ENCODE measurements around the gene HK2. TPM values are rescaled to one million over a fixed set of nuclear protein-coding genes. Genes with fewer than 3 reads are reported as not detected.

HK2 gene
- total RNA-seq, 2 experiments from 2014 or later, result 27.8 to 29.6 TPM

DNA sequence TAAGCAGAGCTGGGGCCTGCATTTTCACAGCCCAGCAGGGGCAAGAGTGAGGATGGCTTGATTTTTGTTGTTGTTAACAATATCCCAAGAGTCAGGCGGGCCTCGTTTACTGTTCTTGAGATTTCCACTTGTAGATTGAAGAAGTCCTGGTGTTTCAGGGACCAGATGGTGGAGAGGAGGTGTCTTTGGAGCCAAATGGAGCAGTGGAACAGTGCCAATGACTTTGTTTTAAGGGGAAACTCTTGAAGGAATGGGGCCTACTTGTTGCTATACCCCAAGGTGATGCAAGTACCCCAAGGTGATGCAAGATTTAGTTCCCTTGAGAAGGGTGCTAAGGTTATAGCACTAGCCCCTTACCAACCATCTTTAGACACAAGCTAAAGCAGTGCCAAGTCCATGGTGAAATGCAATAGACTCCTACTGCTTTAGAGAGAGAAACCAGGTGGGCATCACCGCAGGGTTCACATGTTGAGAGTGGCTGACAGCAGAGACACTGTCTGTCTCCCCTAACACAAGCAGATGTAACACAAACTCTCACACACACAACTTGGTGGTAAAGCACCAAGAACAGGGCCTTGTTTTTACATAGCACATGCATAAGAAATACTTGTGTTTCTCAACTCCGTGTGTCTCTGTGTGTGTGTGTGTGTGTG is 44.0 kb downstream of the HK2 start:
- POLR2A ChIA-PET, result no interaction called here
- DNase-seq, result no peak
- no peaks in the 10 kb centered on the region for H3K27me3 Mint-ChIP-seq
- H3K4me1 Mint-ChIP-seq, result peaks cover 6% of the 10 kb centered on the region
- H3K9me3 Mint-ChIP-seq, result no peaks in the 10 kb centered on the region
- no peak overlapping the region for H3K4me3 Mint-ChIP-seq
- CTCF ChIA-PET, result interaction anchor here (0.6 to 3.0 kb wide), 7 partner anchors 8 to 163 kb away, joined by 3 to 19 read pairs (median 4); no protein-coding TSS in a partner anchor
- no peak overlapping the region for H3K27ac Mint-ChIP-seq
- H3K36me3 Mint-ChIP-seq (ENCODE audit: low read depth), result peaks cover 26% of the 10 kb centered on the region

DNA sequence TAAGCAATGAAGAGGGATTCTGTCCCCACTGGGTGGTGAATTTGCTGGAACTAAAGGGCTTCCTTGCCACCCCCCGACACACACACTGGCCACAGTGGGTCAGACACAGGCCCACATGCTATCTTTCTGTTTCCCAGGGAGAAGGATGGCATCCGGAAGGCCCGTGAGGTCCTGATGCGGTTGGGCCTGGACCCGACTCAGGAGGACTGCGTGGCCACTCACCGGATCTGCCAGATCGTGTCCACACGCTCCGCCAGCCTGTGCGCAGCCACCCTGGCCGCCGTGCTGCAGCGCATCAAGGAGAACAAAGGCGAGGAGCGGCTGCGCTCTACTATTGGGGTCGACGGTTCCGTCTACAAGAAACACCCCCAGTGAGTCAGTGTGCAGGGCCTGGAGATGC is 44.6 kb downstream of the HK2 start:
- POLR2A ChIA-PET, result no interaction called here
- Mint-ChIP-seq H3K4me1 (peaks cover 6% of the 10 kb centered on the region), H3K27me3 (no peaks in the 10 kb centered on the region), H3K36me3 (ENCODE audit: low read depth) (peaks cover 28% of the 10 kb centered on the region), H3K27ac (no peak overlapping the region), H3K4me3 (no peak overlapping the region), H3K9me3 (no peaks in the 10 kb centered on the region)
- CTCF ChIA-PET, result interaction anchor here (1.3 to 3.0 kb wide), 2 partner anchors 15 to 163 kb away, joined by 3 to 19 read pairs; no protein-coding TSS in a partner anchor
- DNase-seq, result no peak

DNA sequence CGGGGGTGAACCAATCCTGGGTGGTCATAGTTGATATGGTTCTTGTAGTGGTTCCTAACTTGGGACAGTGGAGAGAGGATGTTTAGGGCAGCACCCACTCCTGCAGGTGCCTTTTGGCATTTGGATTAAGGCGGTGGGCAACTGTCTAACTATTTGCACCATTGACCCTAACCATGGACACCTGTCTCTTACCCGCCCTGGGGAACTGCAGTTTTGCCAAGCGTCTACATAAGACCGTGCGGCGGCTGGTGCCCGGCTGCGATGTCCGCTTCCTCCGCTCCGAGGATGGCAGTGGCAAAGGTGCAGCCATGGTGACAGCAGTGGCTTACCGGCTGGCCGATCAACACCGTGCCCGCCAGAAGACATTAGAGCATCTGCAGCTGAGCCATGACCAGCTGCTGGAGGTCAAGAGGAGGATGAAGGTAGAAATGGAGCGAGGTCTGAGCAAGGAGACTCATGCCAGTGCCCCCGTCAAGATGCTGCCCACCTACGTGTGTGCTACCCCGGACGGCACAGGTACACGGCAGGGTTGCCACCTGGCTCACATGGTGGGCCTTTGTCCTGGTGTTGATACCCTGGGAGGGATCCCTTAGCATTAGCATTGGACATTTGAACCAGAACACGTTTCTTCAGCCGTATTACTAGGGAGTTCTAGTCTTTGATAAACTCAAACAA is 46.3 kb downstream of the HK2 start:
- Mint-ChIP-seq H3K9me3 (no peaks in the 10 kb centered on the region), H3K4me3 (no peak overlapping the region), H3K27me3 (no peaks in the 10 kb centered on the region), H3K4me1 (peaks cover 8% of the 10 kb centered on the region), H3K27ac (no peak overlapping the region), H3K36me3 (ENCODE audit: low read depth) (peaks cover 31% of the 10 kb centered on the region)
- CTCF ChIA-PET, result interaction anchor here (0.7 kb wide), 1 partner anchor 393 kb away, joined by 3 read pairs; no protein-coding TSS in a partner anchor
- POLR2A ChIA-PET, result no interaction called here
- no peak for DNase-seq

DNA sequence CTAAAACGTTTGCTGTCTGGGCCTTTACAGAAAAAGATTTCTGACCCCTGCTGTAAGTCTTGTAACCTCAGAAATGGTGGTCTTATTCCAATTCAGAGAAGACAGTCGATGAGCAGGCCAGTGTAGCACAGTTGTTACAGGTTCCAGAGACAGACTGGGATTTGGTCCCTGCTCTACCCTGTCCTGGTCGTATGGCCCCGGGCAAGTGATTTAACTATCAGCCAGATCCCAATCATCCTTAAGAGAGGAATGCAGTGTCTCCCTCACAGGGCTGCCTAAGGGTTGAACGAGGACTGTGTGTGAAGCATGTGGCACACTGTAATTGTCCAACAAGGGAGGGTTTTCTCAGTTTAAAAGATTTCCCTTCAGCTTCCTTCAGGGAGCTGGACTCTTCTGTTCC is 47.2 kb downstream of the HK2 start:
- no peak overlapping the region for H3K27ac Mint-ChIP-seq
- CTCF ChIA-PET, result interaction anchor here (0.7 kb wide), 1 partner anchor 73 kb away, joined by 3 read pairs; no protein-coding TSS in a partner anchor
- no peak overlapping the region for H3K4me3 Mint-ChIP-seq
- no peaks in the 10 kb centered on the region for H3K9me3 Mint-ChIP-seq
- H3K27me3 Mint-ChIP-seq, result no peaks in the 10 kb centered on the region
- H3K36me3 Mint-ChIP-seq (ENCODE audit: low read depth), result peaks cover 36% of the 10 kb centered on the region
- POLR2A ChIA-PET, result no interaction called here
- peaks cover 8% of the 10 kb centered on the region for H3K4me1 Mint-ChIP-seq
- DNase-seq, result no peak

DNA sequence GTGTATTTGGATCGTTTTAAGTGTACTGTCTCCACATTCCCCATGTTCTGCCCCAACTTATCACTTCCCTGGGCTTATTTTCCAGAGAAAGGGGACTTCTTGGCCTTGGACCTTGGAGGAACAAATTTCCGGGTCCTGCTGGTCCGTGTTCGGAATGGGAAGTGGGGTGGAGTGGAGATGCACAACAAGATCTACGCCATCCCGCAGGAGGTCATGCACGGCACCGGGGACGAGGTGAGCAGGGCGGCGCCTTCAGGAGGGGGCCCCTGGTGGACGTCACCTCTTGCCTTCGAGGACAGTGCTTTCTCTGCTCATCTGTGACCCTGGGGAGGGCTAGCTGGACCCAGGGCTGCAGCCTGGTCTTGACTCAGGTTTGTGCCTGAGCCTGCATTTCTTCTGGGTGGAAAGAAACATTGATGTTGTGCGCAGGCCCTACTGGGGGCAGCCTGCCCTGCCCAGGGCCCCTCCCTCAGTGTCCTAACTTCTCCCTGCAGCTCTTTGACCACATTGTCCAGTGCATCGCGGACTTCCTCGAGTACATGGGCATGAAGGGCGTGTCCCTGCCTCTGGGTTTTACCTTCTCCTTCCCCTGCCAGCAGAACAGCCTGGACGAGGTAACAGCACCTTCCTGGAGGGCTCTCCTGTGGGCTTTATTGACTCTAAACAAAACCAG is 47.8 kb downstream of the HK2 start:
- DNase-seq, result no peak
- CTCF ChIA-PET, result interaction anchor here (0.7 kb wide), 1 partner anchor 74 kb away, joined by 3 read pairs; no protein-coding TSS in a partner anchor
- POLR2A ChIA-PET, result no interaction called here
- H3K9me3 Mint-ChIP-seq, result no peaks in the 10 kb centered on the region
- H3K27me3 Mint-ChIP-seq, result no peaks in the 10 kb centered on the region
- peaks cover 39% of the 10 kb centered on the region for H3K36me3 Mint-ChIP-seq (ENCODE audit: low read depth)
- no peak overlapping the region for H3K27ac Mint-ChIP-seq
- no peak overlapping the region for H3K4me3 Mint-ChIP-seq
- peaks cover 6% of the 10 kb centered on the region for H3K4me1 Mint-ChIP-seq

DNA sequence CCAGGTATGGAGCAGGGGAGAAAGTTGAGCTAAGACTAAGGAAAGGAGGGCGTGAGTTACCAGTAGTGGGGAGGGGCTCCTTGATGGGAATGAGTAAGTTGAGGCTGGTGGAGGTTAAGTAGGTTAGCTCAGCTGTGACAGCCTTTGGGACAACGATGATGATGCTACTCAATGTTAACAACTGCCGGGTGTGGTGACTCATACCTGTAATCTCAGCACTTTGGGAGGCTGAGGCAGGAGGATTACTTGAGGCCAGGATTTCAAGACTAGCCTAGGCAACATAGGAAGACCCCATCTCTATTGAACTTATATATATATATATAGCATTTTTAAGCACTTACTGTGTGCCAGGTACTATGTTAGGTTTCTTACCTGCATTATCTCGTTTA is 48.4 kb downstream of the HK2 start:
- ChIA-PET POLR2A (no interaction called here), CTCF (no interaction called here)
- H3K9me3 Mint-ChIP-seq, result no peaks in the 10 kb centered on the region
- no peak overlapping the region for H3K27ac Mint-ChIP-seq
- H3K4me1 Mint-ChIP-seq, result peaks cover 6% of the 10 kb centered on the region
- no peak overlapping the region for H3K4me3 Mint-ChIP-seq
- DNase-seq, result no peak
- no peaks in the 10 kb centered on the region for H3K27me3 Mint-ChIP-seq
- H3K36me3 Mint-ChIP-seq (ENCODE audit: low read depth), result peaks cover 40% of the 10 kb centered on the region

DNA sequence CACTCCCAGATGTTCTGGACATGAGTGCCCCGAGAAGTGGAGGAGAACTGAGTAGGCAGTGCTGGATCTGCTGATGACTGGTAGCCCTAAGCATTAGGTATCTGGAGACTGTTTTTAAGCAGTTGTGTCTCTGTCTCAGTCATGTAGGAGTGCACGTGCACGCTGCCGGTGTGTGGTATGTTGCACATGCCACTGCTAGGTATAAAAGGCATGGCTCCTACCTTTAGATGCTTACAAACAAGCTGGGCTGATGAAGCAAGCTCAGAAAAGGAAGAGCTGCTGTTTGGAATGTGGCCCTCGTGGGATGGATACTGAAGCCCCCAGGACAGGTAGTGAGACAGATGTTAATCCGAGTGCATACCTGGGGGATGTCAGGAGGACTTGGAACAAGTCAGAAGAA is 49.1 kb downstream of the HK2 start:
- Mint-ChIP-seq H3K36me3 (ENCODE audit: low read depth) (peaks cover 41% of the 10 kb centered on the region), H3K9me3 (no peaks in the 10 kb centered on the region), H3K27me3 (no peaks in the 10 kb centered on the region), H3K4me1 (peaks cover 6% of the 10 kb centered on the region), H3K4me3 (no peak overlapping the region), H3K27ac (no peak overlapping the region)
- DNase-seq, result no peak
- POLR2A ChIA-PET, result no interaction called here
- CTCF ChIA-PET, result interaction anchor here (1.8 kb wide), 1 partner anchor 8 kb away, joined by 5 read pairs; no protein-coding TSS in a partner anchor

DNA sequence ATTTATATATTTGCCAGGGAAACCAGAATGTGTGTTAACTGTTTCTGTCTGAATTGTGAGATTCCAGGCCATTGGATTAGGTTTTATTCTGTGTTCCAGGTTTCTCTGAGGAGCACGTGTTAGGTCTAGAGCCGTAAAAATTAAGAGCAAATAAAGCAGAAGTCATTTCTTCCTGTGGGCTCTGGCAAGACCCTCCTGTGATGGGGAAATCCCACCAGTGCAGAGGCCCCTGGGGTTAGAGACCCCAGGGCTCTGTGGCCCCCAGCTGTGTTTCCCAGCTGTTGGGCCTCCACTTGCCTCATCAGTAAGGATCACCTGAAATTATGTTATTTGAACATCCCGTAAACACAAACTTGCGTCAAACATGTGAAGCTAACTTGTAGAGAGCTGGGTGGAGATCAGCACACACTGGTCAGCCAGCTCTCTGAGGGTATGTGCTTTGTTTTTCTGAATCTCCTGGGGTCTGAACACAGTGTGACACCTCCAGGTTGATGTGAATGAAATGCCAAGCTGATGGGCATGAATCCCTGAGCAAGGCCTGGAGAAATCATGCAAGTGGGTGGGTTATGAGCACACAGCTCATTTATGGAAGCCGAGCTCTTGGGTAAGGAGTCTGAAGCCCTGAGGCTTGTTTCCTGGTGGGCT is 50.3 kb downstream of the HK2 start:
- DNase-seq, result no peak
- Mint-ChIP-seq H3K27me3 (no peaks in the 10 kb centered on the region), H3K4me3 (no peak overlapping the region), H3K36me3 (ENCODE audit: low read depth) (peaks cover 46% of the 10 kb centered on the region), H3K27ac (no peak overlapping the region), H3K9me3 (no peaks in the 10 kb centered on the region), H3K4me1 (peaks cover 6% of the 10 kb centered on the region)
- ChIA-PET POLR2A (no interaction called here), CTCF (interaction anchor here (0.6 to 1.8 kb wide), 2 partner anchors 9 to 152 kb away, joined by 4 to 5 read pairs; no protein-coding TSS in a partner anchor)

DNA sequence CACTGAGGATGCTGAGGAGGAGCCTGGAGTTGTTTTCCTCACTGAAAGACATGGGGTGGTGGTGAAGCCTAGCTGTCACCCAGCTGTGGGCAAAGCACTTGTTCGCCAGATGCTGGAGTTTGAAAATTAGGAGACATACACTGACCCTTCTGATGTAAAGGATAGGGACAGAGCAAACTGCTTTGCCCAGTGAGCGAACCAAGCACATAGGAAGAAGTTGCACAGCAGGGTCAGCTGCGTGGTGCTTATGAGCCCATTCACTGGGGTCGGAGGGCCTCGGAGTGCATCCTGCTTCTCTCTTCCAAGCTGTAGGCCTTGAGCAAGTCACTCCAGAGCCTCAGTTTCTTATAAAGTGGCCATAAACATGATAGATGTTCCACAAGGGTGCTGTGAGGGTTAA is 50.9 kb downstream of the HK2 start:
- Mint-ChIP-seq H3K4me3 (no peak overlapping the region), H3K4me1 (peaks cover 6% of the 10 kb centered on the region), H3K36me3 (ENCODE audit: low read depth) (peaks cover 48% of the 10 kb centered on the region), H3K9me3 (no peaks in the 10 kb centered on the region), H3K27ac (no peak overlapping the region), H3K27me3 (no peaks in the 10 kb centered on the region)
- ChIA-PET CTCF (interaction anchor here (1.0 to 1.8 kb wide), 3 partner anchors 9 to 48 kb away, joined by 4 to 5 read pairs (median 4); no protein-coding TSS in a partner anchor), POLR2A (no interaction called here)
- DNase-seq, result no peak

DNA sequence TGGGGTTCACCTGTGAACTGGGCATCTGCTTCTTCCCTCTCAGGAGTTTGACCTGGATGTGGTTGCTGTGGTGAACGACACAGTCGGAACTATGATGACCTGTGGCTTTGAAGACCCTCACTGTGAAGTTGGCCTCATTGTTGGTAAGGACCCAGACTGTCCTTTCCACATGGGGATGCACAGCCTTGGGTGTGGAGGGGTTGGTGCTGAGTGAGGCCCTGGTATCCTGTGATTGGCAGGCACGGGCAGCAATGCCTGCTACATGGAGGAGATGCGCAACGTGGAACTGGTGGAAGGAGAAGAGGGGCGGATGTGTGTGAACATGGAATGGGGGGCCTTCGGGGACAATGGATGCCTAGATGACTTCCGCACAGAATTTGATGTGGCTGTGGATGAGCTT is 52.3 kb downstream of the HK2 start:
- POLR2A ChIA-PET, result no interaction called here
- Mint-ChIP-seq H3K36me3 (ENCODE audit: low read depth) (peaks cover 61% of the 10 kb centered on the region), H3K9me3 (no peaks in the 10 kb centered on the region), H3K27ac (no peak overlapping the region), H3K4me3 (no peak overlapping the region), H3K4me1 (peaks cover 6% of the 10 kb centered on the region), H3K27me3 (no peaks in the 10 kb centered on the region)
- CTCF ChIA-PET, result interaction anchor here (1.6 to 2.2 kb wide), 2 partner anchors 10 to 49 kb away, joined by 4 to 9 read pairs; no protein-coding TSS in a partner anchor
- no peak for DNase-seq

DNA sequence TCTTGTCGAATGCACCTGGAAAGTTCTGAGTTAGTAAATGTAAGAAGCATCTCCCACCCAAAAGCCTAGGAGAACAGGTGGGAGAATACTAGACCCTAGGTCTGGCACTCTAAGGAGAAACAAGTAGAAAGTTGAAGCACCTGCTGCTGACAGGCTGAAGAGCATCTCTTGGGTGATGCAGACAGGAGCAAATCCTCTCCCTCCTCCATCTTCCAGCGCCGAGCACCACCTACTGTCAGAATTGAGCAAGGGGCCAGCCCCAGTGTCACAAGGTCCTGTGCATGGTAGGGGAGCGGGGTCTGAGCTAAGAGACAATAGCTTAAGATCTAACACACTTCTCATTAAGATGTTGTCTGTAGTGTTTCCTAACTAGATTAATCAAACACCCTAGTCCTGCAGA is 52.9 kb downstream of the HK2 start:
- POLR2A ChIA-PET, result no interaction called here
- CTCF ChIA-PET, result interaction anchor here (2.2 kb wide), 1 partner anchor 10 kb away, joined by 9 read pairs; no protein-coding TSS in a partner anchor

DNA sequence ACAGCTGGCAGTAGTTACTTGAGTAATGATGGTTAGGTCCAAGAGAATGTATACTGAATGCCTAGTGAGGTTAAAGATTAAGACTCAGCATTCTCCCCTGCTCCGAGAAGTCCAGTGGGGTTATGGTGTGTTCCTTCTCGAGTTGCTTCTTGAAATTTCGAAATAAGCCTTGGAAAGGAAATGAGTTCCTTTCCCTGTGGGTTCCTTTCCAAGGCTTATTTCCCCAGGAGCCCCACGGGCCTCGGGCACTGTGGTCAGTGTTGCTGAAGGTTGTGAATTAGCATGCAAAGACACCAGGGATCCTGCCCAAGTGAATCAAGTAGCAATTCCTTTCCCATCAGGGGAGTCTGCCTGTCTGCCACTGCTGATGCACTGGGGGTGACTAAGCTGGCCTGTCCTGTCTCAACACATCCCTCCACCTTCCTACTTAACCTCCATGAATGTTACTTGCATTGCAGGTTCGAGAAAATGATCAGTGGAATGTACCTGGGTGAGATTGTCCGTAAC is 53.6 kb downstream of the HK2 start:
- Mint-ChIP-seq H3K27me3 (no peaks in the 10 kb centered on the region), H3K4me3 (no peak overlapping the region), H3K36me3 (ENCODE audit: low read depth) (peaks cover 67% of the 10 kb centered on the region), H3K4me1 (peaks cover 6% of the 10 kb centered on the region), H3K9me3 (no peaks in the 10 kb centered on the region), H3K27ac (no peak overlapping the region)
- POLR2A ChIA-PET, result no interaction called here
- DNase-seq, result no peak
- CTCF ChIA-PET, result interaction anchor here (2.2 kb wide), 1 partner anchor 11 kb away, joined by 9 read pairs; no protein-coding TSS in a partner anchor

More for the DNA sequence above, 52.9 kb downstream of the HK2 start:
- no peak overlapping the region for H3K4me3 Mint-ChIP-seq
- H3K27ac Mint-ChIP-seq, result no peak overlapping the region
- no peaks in the 10 kb centered on the region for H3K27me3 Mint-ChIP-seq
- peaks cover 6% of the 10 kb centered on the region for H3K4me1 Mint-ChIP-seq
- peaks cover 65% of the 10 kb centered on the region for H3K36me3 Mint-ChIP-seq (ENCODE audit: low read depth)
- no peak for DNase-seq
- H3K9me3 Mint-ChIP-seq, result no peaks in the 10 kb centered on the region
